ENCODE data around the gene KRTAP4-12. TPM values are rescaled to one million over a fixed set of nuclear protein-coding genes. Genes with fewer than 3 reads are reported as not detected.
A peak's percentile ranks its signal among the peaks of the same experiment; 100 is the strongest.
"Not testable (repeated sequence)": the region's sequence is repeated elsewhere in the genome, so short reads cannot be mapped to it uniquely, and the experiment has no call there.

The KRTAP4-12 gene
- total RNA-seq (2014; rRNA removed; shearing (Covaris generic)): not detected in 2 replicates
- polyA plus RNA-seq (2015; cell fraction: cytosol; rRNA removed): not detected in 2 replicates
- polyA plus RNA-seq (2015; cell fraction: nucleus; rRNA removed): not detected in 2 replicates

DNA sequence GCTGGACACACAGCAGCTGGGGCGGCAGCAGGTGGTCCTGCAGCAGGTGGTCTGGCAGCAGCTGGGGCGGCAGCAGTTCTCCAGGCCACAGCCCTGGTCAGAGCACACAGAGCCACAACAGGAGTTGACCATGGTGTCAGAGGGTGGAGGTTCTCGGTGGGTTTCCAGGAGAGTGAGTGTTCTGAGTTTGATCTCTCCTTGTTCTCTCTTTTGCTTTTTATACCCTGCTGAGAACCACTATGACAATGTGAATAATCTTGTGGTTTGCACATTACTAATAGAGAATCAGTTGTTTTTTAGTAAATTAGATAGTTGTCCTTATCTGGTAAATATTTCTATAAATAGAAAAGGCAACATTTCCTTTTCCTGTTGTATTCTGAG, at the start of gene KRTAP4-12:
TSS of gene KRTAP4-12 (minus strand) at position 192 of the 381 bp plus-strand sequence. CDS start at position 132, 60 bp downstream.
- not testable (repeated sequence) for DNase-seq (ENCODE audit: low read depth)

DNA sequence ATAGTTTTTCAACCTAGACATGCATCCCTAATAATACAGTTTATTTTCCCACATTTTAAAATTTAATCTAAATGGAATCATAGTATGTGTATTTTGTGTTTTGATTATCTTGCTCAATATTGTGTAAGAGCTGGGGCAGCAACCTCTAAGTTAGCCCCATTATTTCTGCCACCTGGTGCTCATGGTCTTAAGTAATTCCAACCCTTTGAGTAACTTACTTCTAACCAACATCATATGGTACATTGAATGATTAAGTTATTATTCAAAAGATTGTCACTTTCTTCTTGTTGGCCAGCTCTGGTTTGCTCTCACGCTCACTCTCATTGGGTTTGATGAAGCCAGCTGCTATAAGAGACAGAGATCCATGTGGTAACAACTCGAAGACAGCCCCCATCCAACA, 47.9 kb upstream of the KRTAP4-12 start:
- DNase-seq (ENCODE audit: low read depth): no peak

DNA sequence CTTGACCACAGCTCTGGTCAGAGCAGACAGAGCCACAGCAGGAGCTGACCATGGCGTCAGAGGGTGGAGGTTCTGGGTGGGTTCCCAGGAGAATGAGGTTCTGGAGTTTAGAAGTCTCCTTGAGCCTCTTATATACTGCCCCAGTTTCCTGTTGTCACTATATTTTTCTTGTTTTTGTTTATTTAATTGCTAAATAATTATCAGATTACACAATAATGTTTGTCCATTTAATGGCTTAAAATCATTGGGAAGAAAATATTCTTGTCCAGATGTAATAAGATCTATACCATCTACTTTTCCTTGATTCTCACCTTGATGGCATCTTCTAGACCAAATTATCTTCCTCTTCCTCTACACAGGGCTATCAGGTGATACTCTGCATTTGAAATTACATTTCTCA, 44.1 kb upstream of the KRTAP4-12 start, which contains the start of gene KRTAP4-3:
TSS of gene KRTAP4-3 (minus strand) at position 101 of the 400 bp plus-strand sequence. CDS start at position 52, 49 bp downstream.
- no peak for DNase-seq (ENCODE audit: low read depth)

DNA sequence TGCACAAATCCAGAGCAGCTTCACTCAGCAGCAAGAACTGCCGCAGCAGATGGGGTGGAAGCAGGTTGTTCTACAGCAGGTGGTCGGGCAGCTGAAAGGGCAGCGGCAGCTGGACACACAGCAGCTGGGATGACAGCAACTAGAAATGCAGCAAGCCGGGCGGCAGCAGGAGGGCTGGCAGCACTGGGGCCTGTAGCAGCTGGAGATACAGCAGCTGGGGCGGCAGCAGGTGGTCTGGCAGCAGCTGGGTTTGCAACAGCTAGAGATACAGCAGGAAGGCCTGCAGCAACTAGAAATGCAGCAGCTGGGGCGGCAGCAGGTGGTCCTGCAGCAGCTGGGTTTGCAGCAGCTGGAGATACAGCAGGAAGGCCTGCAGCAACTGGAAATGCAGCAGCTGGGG, 43.6 kb upstream of the KRTAP4-12 start:
- no peak for DNase-seq (ENCODE audit: low read depth)

DNA sequence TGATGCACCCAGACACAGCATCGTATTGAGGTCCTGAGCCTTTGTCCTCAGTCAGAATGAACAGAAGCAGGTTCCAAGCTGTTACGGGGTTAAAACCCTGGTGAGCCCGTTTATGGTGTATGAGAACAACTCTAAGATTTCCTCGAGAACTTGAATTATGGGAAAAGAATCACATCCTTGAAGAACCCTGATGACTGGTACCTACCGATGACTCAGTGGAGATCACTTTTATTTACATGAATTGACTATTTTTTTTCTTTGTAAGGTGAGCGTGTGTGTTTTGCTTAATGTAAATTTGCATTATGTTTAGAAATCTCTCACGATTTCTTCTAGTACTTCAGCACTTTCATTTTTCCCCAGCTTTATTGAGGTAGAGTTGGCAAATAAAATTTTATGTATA, 39.8 kb upstream of the KRTAP4-12 start:
- DNase-seq (ENCODE audit: low read depth): peak; percentile 42

DNA sequence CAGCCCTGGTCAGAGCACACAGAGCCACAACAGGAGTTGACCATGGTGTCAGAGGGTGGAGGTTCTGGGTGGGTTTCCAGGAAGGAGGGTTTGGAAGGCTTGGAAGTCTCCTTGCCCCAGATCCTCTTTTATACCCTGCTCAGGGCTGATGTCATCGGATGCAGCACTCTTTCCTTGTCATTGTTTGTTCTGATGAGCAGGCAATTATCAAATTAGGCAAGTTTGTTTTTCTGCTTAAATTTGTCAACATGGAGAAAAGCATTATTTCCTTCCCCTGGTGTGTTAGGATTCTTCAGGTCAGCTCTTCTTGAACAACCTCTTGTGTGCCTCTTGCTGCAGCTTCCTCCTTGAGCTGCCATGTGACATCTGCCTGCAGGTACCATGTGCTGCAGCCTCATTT, 36.7 kb upstream of the KRTAP4-12 start, which contains the start of gene KRTAP4-4:
TSS of gene KRTAP4-4 (minus strand) at position 101 of the 400 bp plus-strand sequence. CDS start at position 44, 57 bp downstream.
- no peak for DNase-seq (ENCODE audit: low read depth)

DNA sequence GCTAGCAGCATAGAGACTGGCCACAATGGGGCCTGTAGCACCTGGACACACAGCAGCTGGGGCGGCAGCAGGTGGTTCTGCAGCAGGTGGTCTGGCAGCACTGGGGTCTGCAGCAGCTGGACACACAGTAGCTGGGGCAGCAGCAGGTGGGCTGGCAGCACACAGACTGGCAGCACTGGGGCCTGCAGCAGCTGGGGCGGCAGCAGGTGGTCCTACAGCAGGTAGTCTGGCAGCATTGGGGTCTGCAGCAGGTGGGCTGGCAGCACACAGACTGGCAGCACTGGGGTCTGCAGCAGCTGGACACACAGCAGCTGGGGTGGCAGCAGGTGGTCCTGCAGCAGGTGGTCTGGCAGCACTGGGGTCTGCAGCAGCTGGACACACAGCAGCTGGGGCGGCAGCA, 36.2 kb upstream of the KRTAP4-12 start:
- not testable (repeated sequence) for DNase-seq (ENCODE audit: low read depth)

DNA sequence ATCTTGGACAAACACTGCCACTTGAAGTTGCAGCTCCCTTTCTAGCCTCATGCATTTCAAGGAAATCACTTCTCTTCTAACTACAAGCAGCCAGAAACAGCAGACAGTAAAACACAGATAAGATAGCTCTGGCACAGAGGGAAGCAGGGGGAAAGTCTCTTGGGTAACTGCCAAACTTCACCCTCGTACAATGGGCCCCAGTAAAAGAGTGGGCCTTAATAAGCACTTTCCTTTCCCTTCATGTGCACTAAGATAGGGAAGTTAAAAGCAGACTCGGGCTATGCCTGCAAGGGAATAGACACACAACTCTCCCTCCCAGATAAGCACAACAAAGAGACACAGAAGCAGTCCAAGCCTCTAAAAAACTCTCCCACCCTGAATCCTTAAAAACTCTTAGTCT, 29.9 kb upstream of the KRTAP4-12 start:
- no peak for DNase-seq (ENCODE audit: low read depth)

DNA sequence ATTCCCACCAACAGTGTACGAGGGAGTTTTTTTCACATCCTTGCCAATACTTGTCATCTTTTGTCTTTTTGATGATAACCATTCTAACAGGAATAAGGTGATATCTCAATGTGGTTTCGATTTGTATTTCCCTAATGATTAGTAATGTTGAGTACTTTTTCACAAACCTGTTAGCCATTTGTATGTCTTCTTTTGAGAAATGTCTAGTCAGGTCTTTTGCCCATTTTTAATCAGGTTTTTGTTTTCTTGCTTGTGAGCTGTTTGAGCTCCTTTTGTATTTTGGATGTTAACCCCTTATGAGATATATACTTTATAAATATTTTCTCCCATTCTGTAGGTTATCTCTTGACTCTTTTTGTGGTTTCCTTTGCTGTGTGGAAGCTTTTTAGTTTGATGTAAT, 27.5 kb upstream of the KRTAP4-12 start:
- no peak for DNase-seq (ENCODE audit: low read depth)

DNA sequence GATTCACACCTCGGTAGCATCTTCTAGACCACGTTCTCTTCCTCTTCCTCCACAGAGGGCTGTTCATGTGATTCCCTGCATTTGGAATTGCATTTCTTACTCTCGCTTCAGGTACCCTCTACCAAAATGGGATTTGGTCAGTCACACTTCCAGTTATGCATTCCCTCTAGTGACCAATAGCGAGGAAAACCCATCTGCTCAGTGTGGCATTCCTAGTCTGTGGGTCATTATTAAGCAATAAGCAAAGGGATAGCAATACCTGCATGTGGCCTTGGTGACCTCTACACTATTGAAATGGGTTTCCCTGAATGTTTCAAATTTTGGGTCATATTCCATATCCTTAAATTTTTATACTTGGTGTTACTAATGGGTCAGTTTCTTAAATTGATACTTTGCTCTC, 26.0 kb upstream of the KRTAP4-12 start:
- DNase-seq (ENCODE audit: low read depth): no peak

DNA sequence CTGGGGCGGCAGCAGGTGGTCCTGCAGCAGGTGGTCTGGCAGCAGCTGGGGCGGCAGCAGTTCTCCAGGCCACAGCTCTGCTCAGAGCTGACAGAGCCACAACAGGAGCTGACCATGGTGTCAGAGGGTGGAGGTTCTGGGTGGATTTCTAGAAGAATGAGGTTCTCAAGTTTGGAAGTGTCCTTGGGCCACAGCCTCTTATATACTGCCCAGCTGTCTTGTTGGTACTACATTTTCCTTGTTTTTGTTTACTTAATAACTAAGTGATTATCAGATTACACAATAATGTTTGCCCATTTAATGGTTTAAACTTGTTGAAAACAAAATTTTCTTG, 25.6 kb upstream of the KRTAP4-12 start, which contains the start of gene KRTAP4-5:
TSS of gene KRTAP4-5 (minus strand) at position 174 of the 334 bp plus-strand sequence. CDS start at position 116, 58 bp downstream.
- no peak for DNase-seq (ENCODE audit: low read depth)

DNA sequence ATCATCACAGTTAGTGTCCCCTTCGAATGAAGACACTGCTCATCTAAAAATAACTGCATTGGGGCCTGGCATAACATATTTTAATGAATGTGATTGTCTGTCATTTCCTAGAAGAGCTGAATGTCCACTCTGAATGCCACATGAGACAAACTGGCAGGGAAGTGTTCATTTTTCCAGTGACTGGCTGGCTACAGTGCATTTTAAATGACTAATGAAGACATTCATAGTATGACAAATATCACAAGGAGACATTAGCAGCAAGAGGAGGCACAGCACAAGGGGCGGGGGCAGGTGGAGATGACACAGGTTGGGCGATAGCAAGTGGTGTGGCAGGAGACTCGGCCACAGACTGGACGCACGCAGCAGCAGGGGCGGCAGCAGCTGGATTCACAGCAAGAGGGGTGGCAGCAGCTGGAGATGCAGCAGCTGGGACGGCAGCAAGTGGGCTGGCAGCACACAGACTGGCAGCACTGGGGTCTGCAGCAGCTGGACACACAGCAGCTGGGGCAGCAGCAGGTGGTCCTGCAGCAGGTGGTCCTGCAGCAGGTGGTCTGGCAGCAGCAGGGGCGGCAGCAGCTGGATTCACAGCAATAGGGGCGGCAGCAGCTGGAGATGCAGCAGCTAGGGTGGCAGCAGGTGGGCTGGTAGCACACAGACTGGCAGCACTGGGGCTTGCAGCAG, 25.1 kb upstream of the KRTAP4-12 start:
- DNase-seq (ENCODE audit: low read depth): not testable (repeated sequence)

DNA sequence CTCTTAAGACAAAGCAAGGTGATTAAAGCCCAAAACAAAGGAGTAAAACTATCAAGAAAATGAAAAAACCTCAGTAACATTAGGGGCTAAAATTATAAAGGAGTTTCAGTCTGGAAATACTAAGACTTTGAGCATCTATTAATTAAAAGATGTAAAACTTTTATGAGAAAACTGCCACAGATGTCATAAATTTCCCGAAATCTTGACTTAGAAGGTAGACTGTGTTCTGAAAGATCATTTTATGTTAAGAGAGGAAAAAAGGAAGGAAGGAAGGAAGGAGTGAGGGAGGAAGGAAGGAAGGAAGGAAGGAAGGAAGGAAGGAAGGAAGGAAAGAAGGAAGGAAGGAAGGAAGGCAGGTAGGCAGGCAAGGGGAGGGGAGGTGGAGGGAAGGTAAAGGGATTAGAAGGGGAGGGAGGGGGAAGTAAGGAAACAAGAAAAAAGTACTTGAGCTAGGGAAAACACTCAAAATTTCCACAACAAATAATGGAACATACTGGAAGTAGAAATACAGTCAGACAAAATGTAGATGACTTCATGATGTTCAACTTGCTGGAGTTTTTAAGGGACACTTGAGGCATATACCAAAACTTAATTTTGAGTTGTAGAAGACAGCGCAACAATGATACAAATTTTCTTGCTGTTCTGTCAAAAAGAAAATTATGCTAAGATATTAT, 23.7 kb upstream of the KRTAP4-12 start:
- no peak for DNase-seq (ENCODE audit: low read depth)

DNA sequence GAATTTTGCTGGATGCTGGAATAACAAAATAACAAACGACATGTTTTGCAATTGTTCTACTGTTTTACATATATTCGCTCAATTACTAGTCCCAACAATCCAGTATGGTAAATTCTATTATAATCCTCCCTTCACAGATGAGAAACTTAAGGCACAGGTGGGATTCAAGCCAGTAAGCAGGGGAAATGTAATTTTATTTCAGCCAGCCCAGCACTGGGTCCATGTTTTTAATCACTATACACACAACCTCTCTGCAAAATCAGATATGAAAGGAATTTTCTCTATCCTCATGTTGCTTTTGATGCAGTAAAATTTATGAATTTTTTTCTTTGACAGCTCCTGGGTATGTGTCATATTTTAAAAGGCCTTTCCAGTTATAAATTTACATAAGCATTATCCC, 21.3 kb upstream of the KRTAP4-12 start:
- DNase-seq (ENCODE audit: low read depth): no peak

DNA sequence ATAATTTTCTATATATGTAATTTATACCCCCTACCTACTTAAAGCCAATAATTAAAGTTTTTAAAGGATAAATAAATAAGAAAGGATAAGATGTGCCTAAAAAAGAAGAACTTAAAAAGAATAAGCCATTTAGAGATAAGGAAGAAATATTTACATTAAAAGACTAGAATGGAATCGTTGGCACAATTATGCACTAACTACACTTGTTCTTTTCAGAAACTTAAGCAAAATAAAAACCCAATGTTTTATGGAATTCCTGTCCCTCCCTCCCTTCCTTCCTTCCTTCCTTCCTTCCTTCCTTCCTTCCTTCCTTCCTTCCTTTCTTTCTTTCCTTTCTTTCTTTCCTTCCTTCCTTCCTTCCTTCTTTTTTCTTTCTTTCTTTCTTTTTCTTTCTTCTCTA, 20.9 kb upstream of the KRTAP4-12 start:
- DNase-seq (ENCODE audit: low read depth): no peak

DNA sequence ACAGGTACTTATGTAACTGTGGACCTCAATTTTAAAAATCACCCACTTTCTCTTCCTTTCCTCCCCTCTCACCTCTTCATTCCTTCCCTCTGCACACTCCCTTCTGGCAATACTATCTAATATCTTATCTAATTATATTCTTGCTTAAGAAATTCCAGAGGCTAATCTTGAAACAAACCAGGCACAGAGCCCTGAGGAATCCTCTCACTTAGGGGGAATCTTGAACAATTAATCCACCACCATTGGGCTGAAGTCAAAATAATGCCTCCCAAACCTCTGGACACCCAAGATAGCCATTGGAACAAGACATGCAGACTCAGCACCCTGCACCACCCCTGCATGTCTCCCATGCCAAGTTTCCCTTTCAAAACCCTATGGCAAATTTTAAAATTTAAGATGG, 17.4 kb upstream of the KRTAP4-12 start:
- no peak for DNase-seq (ENCODE audit: low read depth)

DNA sequence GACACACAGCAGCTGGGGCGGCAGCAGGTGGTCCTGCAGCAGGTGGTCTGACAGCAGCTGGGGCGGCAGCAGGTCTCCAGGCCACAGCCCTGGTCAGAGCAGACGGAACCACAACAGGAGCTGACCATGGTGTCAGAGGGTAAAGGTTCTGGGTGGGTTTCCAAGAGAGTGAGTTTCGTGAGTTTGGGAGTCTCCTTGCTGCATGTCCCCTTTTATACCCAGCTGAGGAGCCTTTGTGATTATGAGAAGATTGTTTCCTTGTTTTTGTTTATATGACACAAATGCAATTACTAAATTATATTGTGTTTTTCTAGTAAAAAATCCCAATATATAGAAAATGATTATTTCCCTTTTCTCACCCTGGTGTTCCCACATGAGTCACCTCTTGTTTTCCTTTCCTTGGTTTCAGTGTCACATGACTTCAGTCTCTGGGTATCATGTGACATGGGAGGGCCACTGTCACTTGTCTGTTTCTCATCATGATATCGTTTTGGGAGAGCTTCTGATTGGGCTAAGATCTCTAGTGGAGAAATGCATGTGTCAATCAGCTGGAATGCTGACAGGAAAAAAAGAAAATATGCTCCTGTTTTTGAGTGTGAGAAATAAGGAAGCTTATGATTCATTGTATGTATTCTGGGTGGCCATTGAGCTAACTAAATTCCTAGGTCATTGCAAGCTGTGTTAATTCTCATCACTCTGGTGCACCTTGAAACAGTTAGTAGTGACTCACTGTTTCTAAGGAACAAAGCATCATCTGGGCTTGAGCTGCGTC, 16.6 kb upstream of the KRTAP4-12 start, which contains the start of gene KRTAP4-6:
TSS of gene KRTAP4-6 (minus strand) at position 185 of the 772 bp plus-strand sequence. CDS start at position 128, 57 bp downstream.
- DNase-seq (ENCODE audit: low read depth): peak; percentile 97

DNA sequence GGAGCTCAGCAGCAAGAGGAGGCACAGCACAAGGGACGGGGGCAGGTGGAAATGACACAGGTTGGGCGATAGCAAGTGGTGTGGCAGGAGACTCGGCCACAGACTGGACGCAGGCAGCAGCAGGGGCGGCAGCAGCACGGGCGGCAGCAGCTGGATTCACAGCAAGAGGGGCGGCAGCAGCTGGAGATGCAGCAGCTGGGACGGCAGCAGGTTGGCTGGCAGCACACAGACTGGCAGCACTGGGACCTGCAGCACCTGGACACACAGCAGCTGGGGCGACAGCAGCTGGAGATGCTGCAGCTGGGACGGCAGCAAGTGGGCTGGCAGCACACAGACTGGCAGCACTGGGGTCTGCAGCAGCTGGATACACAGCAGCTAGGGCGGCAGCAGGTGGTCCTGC, 15.9 kb upstream of the KRTAP4-12 start:
- not testable (repeated sequence) for DNase-seq (ENCODE audit: low read depth)

DNA sequence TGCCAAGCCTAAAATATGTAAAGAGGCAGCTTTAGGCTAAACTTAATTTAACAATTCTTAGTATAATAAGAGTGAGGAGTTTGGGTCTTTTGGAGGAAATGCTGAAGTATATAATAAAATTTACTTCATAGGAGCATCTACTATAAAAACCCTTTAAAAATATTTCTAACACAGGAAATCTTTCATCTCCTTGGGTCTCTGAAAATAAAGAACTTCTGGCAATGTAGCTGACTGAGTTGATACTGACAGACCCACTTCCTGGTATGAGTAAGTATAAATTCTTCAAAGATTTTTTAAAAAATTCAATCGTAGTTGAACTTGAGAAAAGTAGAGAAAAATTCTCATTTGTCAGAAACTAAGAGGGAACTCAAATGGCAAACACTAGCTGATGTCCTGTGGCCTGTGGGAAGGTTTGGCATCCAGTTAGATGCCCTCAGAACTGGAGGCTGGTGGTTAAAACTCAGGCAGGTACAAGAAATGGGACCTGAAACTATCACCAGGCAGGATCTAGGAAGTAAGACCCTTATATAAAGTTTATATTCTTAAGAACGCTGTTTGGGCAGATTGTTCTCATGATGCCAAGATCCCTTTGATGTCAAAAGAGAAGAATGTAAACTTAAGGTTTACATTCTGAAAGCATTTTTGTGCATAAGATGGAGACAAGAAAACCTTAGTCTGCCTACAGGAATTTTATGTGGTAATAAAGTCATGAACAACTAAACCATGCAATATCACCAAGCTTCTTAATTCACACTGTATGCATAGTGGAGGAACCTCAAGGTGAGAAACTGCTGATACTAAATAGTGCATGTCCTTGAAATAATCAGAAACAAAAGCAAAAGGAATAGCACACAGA, 10.1 kb upstream of the KRTAP4-12 start:
- DNase-seq (ENCODE audit: low read depth): no peak

DNA sequence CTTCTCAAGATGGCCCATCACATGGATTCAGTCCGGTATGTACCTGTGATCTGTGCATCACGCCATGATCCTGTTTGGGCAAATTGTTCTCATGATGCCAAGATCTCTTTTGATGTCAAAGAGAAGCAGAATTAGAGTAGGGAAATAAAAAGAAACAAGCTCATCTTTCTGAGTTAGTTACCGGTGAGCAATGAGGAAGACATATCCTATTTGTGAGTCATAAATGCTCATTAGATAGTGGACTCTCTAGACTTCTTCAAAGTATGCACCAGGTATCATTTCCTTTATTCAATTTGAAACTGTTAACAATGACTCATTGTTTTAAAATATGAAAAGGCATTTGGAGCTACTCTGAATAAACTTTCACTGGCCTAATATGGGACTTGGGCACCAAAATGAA, 8.0 kb upstream of the KRTAP4-12 start:
- DNase-seq (ENCODE audit: low read depth): peak; percentile 75

DNA sequence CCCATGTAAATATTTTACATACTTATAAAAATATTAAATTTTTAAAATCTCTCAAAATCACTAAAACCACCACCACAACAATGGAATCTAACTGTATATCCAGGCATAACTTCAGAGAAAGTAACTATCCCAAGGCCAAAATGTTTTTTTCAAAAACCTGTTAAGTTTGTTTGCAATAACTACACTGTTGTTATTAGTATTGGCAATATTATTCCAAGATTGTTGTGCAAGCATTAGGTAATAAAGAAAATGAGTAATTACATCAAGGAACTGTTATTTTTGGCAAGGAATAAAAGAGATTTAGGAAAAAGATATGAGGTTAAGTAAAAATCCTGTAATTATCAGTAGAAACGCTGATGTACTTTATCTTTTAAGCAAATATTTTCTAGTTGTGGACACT, 3.4 kb upstream of the KRTAP4-12 start:
- DNase-seq (ENCODE audit: low read depth): no peak

Measured in HT1080 (cell line).